ENCODE results near the gene SMURF1. TPM values are rescaled to one million over a fixed set of nuclear protein-coding genes. Genes with fewer than 3 reads are reported as not detected.

Gene SMURF1
- total RNA-seq, 6 donors from 2014 or later: 33.0 to 54.4 (median 45.9) TPM

DNA sequence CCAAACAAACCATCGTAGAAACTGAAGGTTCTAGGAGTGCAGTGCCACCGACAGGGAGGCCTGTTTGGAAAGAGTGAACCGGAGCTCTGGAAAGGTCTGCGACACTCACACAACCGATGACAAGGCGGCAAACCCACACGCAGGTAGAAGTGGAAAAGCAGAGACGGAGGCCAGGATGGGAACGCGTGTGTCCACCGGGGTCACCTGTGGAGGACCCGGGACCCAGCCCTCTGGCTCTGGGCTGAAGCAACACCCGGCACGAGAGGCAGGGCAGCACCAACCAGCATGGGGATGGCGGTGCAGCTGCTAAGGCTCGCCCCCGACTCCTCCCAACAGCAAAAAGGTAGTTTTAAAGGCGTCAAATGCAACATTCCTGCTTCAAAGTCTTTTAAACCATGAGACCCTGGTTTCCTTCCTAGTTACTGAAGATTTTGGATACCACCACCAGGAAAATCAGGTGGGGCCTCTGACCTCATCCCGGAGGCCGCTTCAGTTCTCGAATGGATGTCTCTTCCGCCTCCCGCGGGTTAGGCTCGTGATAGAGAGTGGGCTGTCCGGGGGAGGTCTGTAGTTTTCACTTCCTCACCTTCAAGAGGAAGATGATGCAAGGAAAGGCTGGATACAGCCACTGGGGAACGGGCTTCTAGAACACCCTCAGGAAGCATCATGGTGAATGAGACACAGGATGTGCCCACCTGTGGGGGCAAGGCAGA, 115.5 kb downstream of the SMURF1 start:
- Histone ChIP-seq H3K36me3 (peaks cover 34 to 59% (median 54%) of the 10 kb centered on the region in 4 donors), H3K4me3 (no peak overlapping the region), H3K4me1 (peaks cover 0 to 5% (median 0%) of the 10 kb centered on the region in 4 donors), H3K27me3 (no peaks in the 10 kb centered on the region), H3K27ac (peak overlapping the region in 1 of 4 donors; percentile 11), H3K9me3 (no peaks in the 10 kb centered on the region)
- ATAC-seq (ENCODE audit: low FRiP score in 2 of 2): no peak
- 91 to 93% methylated on average over 27 of the region's 27 CpGs for WGBS, 2 donors
- no peak for DNase-seq
- no peak for TF ChIP-seq EP300 (IDR thresholded peaks at IDR 0.05)
- no peak for TF ChIP-seq POLR2A (IDR thresholded peaks at IDR 0.05)
- TF ChIP-seq POLR2AphosphoS5 (IDR thresholded peaks at IDR 0.05): no peak
- TF ChIP-seq, protein P1, sequence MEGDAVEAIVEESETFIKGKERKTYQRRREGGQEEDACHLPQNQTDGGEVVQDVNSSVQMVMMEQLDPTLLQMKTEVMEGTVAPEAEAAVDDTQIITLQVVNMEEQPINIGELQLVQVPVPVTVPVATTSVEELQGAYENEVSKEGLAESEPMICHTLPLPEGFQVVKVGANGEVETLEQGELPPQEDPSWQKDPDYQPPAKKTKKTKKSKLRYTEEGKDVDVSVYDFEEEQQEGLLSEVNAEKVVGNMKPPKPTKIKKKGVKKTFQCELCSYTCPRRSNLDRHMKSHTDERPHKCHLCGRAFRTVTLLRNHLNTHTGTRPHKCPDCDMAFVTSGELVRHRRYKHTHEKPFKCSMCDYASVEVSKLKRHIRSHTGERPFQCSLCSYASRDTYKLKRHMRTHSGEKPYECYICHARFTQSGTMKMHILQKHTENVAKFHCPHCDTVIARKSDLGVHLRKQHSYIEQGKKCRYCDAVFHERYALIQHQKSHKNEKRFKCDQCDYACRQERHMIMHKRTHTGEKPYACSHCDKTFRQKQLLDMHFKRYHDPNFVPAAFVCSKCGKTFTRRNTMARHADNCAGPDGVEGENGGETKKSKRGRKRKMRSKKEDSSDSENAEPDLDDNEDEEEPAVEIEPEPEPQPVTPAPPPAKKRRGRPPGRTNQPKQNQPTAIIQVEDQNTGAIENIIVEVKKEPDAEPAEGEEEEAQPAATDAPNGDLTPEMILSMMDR (IDR thresholded peaks at IDR 0.05): no peak

DNA sequence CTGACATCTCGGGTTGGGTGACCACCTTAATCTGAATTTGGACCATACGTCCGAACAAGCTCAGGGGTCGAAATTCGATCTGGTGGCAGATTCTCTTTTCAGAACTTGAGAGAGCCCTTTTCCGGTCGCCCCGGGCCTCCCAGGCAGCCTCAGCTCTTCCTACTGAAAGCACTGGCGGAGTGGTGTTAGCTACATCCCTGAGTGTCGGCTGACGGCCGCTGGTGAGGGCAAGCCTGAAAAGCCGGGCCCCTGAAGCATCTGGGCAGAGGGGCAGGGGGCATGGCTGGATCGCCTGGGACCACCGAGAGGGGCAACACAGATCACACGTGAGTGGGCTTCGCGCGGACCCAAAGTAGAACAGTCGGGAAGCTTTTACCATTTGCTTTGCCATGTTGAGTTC, 116.1 kb downstream of the SMURF1 start:
- no peaks in the 10 kb centered on the region for H3K27me3 ChIP-seq
- peaks cover 34 to 53% (median 48%) of the 10 kb centered on the region in 4 donors for H3K36me3 ChIP-seq
- H3K4me1 ChIP-seq: peaks cover 0 to 5% (median 0%) of the 10 kb centered on the region in 4 donors
- WGBS, 2 donors: 97 to 98% methylated on average over 17 to 20 of the region's 20 CpGs
- ATAC-seq (ENCODE audit: low FRiP score in 2 of 2) (no peak), DNase-seq (no peak)
- TF ChIP-seq EP300 (IDR thresholded peaks at IDR 0.05): no peak
- TF ChIP-seq, protein P1 (IDR thresholded peaks at IDR 0.05): no peak
- no peak for TF ChIP-seq POLR2AphosphoS5 (IDR thresholded peaks at IDR 0.05)
- TF ChIP-seq POLR2A (IDR thresholded peaks at IDR 0.05): no peak
- H3K27ac ChIP-seq: no peak overlapping the region
- no peaks in the 10 kb centered on the region for H3K9me3 ChIP-seq
- no peak overlapping the region for H3K4me3 ChIP-seq

DNA sequence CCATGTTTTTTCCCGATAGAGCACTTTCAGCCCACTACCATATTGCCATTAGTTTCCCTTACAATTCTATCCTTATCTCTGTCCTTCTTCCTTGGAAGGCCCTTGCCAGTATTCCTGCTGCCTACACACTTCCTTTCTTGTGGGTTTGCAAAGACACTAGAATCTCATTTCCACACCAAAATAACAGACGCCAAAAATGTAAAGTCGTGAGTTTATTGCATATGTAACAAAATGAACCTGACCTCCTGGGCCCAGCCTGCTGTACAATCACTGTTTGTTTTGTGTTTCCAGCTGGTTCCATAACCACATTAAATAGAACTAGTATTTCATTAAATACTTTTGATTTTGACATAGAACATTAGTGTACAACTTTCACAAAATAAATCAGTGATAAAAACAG, 116.7 kb downstream of the SMURF1 start:
- H3K36me3 ChIP-seq: peaks cover 31 to 47% (median 42%) of the 10 kb centered on the region in 4 donors
- H3K4me1 ChIP-seq: peaks cover 0 to 6% (median 2%) of the 10 kb centered on the region in 4 donors
- H3K4me3 ChIP-seq: no peak overlapping the region
- TF ChIP-seq POLR2A (IDR thresholded peaks at IDR 0.05): no peak
- no peak for TF ChIP-seq POLR2AphosphoS5 (IDR thresholded peaks at IDR 0.05)
- no peak for TF ChIP-seq EP300 (IDR thresholded peaks at IDR 0.05)
- TF ChIP-seq, protein P1 (IDR thresholded peaks at IDR 0.05): no peak
- DNase-seq: no peak
- H3K9me3 ChIP-seq: no peaks in the 10 kb centered on the region
- H3K27ac ChIP-seq: no peak overlapping the region
- WGBS, 2 donors: 69 to 75% methylated on average over 3 of the region's 3 CpGs
- ATAC-seq (ENCODE audit: low FRiP score in 2 of 2): no peak
- no peaks in the 10 kb centered on the region for H3K27me3 ChIP-seq

DNA sequence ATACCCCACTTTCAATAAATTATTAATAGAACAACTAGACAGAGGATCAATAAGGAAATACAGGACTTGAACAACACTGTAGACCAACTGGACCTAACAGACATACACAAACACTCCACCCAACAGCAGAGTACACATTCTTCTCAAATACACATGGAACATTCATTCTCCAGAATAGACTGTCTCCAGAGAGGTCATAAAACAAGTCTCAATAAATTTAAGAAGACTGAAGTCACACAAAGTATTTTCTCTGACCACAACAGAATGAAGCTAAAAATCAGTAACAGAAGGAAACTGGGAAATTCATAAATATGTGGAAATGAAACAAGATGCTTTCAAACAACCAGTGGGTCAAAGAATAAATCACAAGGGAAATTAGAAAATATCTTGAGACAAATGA, 119.8 kb downstream of the SMURF1 start:
- Histone ChIP-seq H3K27me3 (no peaks in the 10 kb centered on the region), H3K9me3 (no peaks in the 10 kb centered on the region), H3K27ac (peak overlapping the region in 1 of 4 donors; percentile 14), H3K4me3 (no peak overlapping the region), H3K36me3 (peaks cover 7 to 29% (median 12%) of the 10 kb centered on the region in 4 donors), H3K4me1 (peaks cover 0 to 18% (median 6%) of the 10 kb centered on the region in 4 donors)
- TF ChIP-seq POLR2A (IDR thresholded peaks at IDR 0.05) (no peak), EP300 (IDR thresholded peaks at IDR 0.05) (no peak), POLR2AphosphoS5 (IDR thresholded peaks at IDR 0.05) (no peak)
- ATAC-seq (ENCODE audit: low FRiP score in 2 of 2) (peak in 1 of 2 donors; percentile 53), DNase-seq (no peak)

DNA sequence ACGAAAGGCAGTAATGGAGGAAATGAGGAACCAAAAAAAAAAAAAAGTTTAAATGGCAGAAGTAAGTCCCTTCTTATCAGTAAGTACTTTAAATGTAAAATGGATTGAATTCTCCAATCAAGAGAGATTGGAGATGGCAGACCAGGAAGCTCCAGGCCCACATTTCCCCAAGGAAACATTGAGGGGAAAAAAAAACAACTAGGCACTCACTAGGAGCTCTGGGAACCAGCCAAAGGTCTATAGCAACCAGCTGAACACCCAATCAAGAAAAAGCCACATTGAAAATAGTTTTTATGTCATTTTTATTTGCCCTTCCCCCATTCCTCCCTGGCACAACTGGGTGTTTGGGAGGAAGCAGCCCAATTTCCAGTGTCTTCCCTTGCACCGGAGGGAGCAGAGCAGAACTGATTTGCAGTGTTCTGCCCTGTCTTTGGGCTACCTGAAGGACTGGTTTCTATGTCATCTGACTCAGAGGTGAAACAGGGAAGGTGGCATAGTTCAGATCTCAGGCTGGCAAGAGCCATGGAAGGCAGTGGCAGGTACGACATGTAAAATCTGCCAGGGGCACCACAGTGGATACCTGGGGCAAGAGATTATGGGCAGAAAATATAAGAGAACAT, 121.9 kb downstream of the SMURF1 start:
- ATAC-seq (ENCODE audit: low FRiP score in 2 of 2) (no peak), DNase-seq (peak in 1 of 2 donors; percentile 13)
- H3K36me3 ChIP-seq: peaks cover 0 to 13% (median 0%) of the 10 kb centered on the region in 4 donors
- WGBS, 2 donors: 62 to 68% methylated on average over 3 of the region's 3 CpGs
- H3K27me3 ChIP-seq: no peaks in the 10 kb centered on the region
- no peak overlapping the region for H3K27ac ChIP-seq
- H3K4me3 ChIP-seq: no peak overlapping the region
- peaks cover 0 to 18% (median 6%) of the 10 kb centered on the region in 4 donors for H3K4me1 ChIP-seq
- no peaks in the 10 kb centered on the region for H3K9me3 ChIP-seq
- no peak for TF ChIP-seq POLR2AphosphoS5 (IDR thresholded peaks at IDR 0.05)
